Nephron (organoid): ENCODE measurements around the gene GNB2.

Experiments
- H3K27ac Mint-ChIP-seq, 3 experiments: 2 replicates each; pipeline ENCODE4 v1.8.0; 2020; ENCODE audit warnings: mixed read lengths in 3 of 3, mild to moderate bottlenecking in 2 of 3, moderate library complexity in 1 of 3
- H3K27me3 Mint-ChIP-seq: 2 replicates; pipeline ENCODE4 v1.8.0; 2021; ENCODE audit warnings: low read depth, mild to moderate bottlenecking, moderate library complexity, mixed read lengths
- H3K36me3 Mint-ChIP-seq: 2 replicates; pipeline ENCODE4 v1.8.0; 2020; ENCODE audit warnings: low read depth, mixed read lengths
- H3K4me1 Mint-ChIP-seq: 2 replicates; pipeline ENCODE4 v1.8.0; 2020; ENCODE audit warnings: mixed read lengths
- H3K4me3 Mint-ChIP-seq, 3 experiments: 2 replicates each; pipeline ENCODE4 v1.8.0; 2020; ENCODE audit warnings: mild to moderate bottlenecking in 3 of 3, mixed read lengths in 3 of 3, moderate library complexity in 2 of 3
- H3K9me3 Mint-ChIP-seq: 2 replicates; pipeline ENCODE4 v1.8.0; 2020; ENCODE audit warnings: mixed read lengths
- TF ChIP-seq, protein P1 (sequence below), 3 experiments: fragments of 200-600 bp; sonication (generic); IDR thresholded peaks; one replicate each; pipeline ENCODE4 v1.5.0; 2021; ENCODE audit warnings: antibody characterized with exemption in 3 of 3; ENCODE audit not compliant: unreplicated experiment in 3 of 3

Gene GNB2

DNA sequence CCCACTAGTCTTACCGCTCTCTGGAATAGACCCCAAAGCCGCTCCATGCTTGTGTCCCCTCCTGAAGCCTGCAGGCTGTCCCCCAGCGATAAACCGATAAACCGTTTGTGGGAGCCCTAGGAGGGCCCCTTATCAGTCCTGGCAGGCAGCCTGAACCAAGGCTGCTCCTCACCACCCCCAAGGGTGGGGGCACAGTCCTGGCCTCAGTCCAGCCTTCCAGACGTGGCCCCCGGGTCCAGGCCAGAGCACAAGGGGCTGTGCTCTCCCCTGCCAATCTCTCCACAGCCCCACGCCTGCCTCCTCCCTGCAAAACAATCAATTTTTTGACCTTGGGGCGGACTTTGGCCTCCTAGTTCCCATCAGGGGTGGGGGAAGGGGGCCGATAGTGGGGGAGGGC lies 32.1 kb upstream of the GNB2 start, which contains the start of gene TFR2:
Gene TFR2, minus strand, starts transcription at position 90 of the 397 bp plus-strand sequence. Its CDS starts 43 bp downstream, at position 47.
- H3K36me3 Mint-ChIP-seq = no peaks in the 10 kb centered on the region

DNA sequence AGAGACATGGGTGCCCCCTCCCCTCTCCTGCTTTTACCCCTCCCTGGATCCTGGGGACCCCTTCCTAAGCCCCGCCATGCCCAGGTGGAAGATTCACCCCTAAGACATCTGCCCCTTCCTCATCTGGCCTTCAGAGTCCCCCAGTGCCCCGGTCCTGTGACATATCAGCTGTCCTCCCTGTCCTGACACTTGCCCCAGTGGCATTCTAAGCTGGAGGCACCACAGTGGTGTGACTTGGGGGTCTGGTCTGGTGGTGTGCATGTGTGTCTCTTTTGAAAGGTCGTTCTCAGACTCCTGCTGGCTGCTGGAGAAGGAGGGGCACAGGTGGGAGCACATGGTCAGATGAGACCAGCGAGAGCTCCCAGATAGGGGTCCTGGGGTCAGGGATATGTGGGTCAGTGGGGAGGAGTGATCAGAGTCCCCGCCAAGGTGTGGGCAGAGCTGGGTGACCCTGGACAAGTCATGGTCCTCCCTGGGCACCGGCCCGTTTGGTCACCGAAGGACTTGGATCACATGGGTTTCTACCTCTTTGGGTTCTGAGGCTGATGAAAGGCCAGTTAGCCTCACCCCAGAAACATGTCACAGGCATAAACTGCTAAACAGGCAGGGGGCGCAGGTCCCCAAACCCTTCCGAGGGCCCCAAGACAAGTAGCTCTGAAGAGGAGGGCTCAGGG lies 31.5 kb upstream of the GNB2 start:
- H3K9me3 Mint-ChIP-seq = no peaks in the 10 kb centered on the region
- TF ChIP-seq, protein P1, sequence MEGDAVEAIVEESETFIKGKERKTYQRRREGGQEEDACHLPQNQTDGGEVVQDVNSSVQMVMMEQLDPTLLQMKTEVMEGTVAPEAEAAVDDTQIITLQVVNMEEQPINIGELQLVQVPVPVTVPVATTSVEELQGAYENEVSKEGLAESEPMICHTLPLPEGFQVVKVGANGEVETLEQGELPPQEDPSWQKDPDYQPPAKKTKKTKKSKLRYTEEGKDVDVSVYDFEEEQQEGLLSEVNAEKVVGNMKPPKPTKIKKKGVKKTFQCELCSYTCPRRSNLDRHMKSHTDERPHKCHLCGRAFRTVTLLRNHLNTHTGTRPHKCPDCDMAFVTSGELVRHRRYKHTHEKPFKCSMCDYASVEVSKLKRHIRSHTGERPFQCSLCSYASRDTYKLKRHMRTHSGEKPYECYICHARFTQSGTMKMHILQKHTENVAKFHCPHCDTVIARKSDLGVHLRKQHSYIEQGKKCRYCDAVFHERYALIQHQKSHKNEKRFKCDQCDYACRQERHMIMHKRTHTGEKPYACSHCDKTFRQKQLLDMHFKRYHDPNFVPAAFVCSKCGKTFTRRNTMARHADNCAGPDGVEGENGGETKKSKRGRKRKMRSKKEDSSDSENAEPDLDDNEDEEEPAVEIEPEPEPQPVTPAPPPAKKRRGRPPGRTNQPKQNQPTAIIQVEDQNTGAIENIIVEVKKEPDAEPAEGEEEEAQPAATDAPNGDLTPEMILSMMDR (IDR thresholded peaks at IDR 0.05; ENCODE audit: unreplicated experiment in 3 of 3) = no peak

More for the DNA sequence above, 32.1 kb upstream of the GNB2 start, which contains the start of gene TFR2:
- H3K27me3 Mint-ChIP-seq = peaks cover 22% of the 10 kb centered on the region
- no peak within 1 kb of the TSS for H3K27ac Mint-ChIP-seq
- H3K4me1 Mint-ChIP-seq = no peaks in the 10 kb centered on the region
- no peaks in the 10 kb centered on the region for H3K9me3 Mint-ChIP-seq
- H3K4me3 Mint-ChIP-seq = no peak within 1 kb of the TSS
- TF ChIP-seq, protein P1 (IDR thresholded peaks at IDR 0.05; ENCODE audit: unreplicated experiment in 3 of 3) = no peak

DNA sequence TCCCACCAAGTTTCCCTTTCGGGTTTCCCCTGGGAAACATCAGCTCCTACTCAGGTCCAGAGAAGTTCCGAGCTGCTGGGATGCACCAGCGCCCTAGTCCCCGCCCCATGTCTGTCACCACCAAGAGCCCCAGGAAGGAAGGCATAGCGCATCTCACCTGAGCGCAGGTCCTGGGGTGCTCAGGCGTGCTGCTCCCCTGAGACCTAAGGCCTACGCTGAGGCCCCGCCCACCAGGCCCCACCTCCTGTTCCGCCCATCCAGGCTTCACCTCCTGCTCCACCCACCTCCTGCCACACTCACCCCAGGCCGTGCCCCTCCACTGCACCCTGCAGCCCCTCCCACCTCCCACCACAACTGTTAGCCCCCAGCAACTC lies 31.0 kb upstream of the GNB2 start:
- Mint-ChIP-seq H3K27ac (no peak overlapping the region), H3K36me3 (no peaks in the 10 kb centered on the region), H3K4me3 (no peak overlapping the region), H3K27me3 (peaks cover 20% of the 10 kb centered on the region), H3K9me3 (no peaks in the 10 kb centered on the region), H3K4me1 (no peaks in the 10 kb centered on the region)
- TF ChIP-seq, protein P1 (IDR thresholded peaks at IDR 0.05; ENCODE audit: unreplicated experiment in 3 of 3) = no peak

More for the DNA sequence above, 31.5 kb upstream of the GNB2 start:
- no peak overlapping the region for H3K27ac Mint-ChIP-seq
- no peak overlapping the region for H3K4me3 Mint-ChIP-seq
- H3K4me1 Mint-ChIP-seq = no peaks in the 10 kb centered on the region
- H3K36me3 Mint-ChIP-seq = no peaks in the 10 kb centered on the region
- H3K27me3 Mint-ChIP-seq = peaks cover 20% of the 10 kb centered on the region

DNA sequence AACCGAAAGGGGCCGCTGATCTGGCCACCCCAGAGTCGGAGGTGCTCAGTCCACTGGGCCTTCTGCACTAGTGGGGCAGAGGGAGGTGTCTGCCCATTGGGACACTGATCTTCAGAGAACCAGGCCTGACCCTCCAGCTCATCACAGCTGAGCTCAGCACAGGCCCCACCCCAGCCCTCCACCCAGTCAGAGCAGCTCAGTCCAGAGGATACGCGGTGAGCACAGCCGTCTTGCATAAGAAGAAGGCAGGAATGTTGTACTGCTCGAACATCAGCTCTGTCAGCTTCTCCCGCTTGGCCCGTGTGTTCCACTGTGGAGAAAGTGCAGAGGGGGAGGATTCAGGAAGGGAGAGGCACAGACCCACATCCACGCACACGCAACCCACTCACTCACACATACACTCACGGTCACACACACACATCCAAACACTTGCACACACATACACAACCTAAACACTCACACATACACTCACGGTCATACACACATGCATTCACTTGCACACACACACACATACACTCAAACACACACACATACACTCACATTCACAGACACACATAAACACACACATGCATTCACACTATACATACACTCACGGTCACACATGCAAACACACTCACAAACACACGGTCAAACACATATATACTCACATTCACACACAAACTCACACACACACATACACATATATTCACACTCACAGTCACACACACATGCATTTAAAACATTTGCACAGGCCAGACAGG lies 23.5 kb upstream of the GNB2 start:
- Mint-ChIP-seq H3K4me3 (no peak overlapping the region), H3K27me3 (peaks cover 33% of the 10 kb centered on the region), H3K27ac (no peak overlapping the region), H3K4me1 (no peaks in the 10 kb centered on the region), H3K9me3 (peaks cover 5% of the 10 kb centered on the region), H3K36me3 (no peaks in the 10 kb centered on the region)
- TF ChIP-seq, protein P1 (IDR thresholded peaks at IDR 0.05; ENCODE audit: unreplicated experiment in 3 of 3) = no peak

DNA sequence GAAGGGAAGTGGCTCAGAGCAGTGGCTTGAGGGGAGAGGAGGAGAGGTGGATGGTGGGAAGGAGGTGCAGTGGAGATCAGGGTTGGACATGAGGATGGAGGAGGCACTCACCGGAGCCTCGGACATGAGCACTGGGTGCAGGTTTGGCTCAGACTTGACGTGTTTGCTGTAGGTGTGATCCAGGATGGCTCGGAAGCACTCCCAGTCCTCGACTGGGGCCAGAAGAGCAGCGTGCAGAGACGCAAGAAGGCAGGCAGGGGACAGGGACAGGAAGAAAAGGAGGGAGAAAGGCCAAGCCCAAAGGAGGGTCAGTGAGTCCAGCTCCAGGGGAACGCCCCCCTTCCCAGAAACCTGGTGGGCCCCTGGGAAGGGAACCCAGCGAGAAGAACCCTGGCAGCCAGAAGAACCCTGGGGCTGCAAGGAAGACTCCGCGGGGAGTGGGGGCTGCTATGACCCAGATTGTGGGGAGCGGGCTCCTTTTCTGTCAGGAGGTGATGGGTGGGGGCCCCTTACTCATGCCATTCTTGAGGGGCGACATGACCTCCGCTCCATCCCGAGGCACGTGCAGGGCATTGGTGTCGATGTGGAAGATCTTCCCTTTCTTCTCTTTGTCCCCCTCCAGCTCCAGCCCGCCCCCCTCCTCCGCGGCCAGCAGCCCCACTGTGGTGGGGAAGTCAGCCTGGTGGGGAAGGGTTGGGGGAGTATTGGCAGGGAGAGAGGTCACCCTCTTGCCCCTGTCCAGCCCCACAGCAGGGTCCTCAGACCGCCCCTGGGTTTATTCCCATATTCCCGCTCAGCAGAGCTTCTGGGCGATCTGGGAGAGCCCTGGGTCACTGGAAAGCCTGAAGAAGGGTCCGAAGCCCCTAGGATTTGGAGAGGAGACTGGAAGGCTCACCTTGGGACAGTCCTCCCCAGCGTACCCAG lies 18.4 kb upstream of the GNB2 start:
- H3K9me3 Mint-ChIP-seq = peaks cover 6% of the 10 kb centered on the region
- TF ChIP-seq, protein P1 (IDR thresholded peaks at IDR 0.05; ENCODE audit: unreplicated experiment in 3 of 3) = no peak
- H3K27me3 Mint-ChIP-seq = peaks cover 44% of the 10 kb centered on the region
- no peaks in the 10 kb centered on the region for H3K4me1 Mint-ChIP-seq
- no peaks in the 10 kb centered on the region for H3K36me3 Mint-ChIP-seq
- H3K27ac Mint-ChIP-seq = no peak overlapping the region
- peak overlapping the region in 1 of 3 experiments; percentile 62 for H3K4me3 Mint-ChIP-seq
